SK-N-MC (cell line): ENCODE data around the gene ARSG.
"Not testable (repeated sequence)": the region's sequence is repeated elsewhere in the genome, so short reads cannot be mapped to it uniquely, and the experiment has no call there.

ENCODE experiments used
- DNase-seq: peaks from one replicate; pipeline ENCODE4 v3.0.0-alpha.2; 2011; ENCODE audit warnings: low read depth, low spot score
- H3K27ac ChIP-seq: fragments of 200-600 bp; sonication (generic); 2 replicates; pipeline ENCODE4 v1.5.1; 2016; ENCODE audit warnings: mixed run types
- H3K36me3 ChIP-seq: fragments of 200-600 bp; sonication (generic); 2 replicates; pipeline ENCODE4 v1.6.1; 2017; ENCODE audit warnings: antibody characterized with exemption, low read length, mixed read lengths; ENCODE audit not compliant: insufficient read depth
- H3K4me3 ChIP-seq: fragments of 200-600 bp; sonication (generic); 2 replicates; pipeline ENCODE4 v1.5.1; 2016
- H3K9ac ChIP-seq: fragments of 200-600 bp; sonication (generic); 2 replicates; pipeline ENCODE4 v1.8.0; 2017; ENCODE audit warnings: mixed run types, mixed read lengths; ENCODE audit not compliant: insufficient read length
- H3K9me3 ChIP-seq: fragments of 200-600 bp; sonication (generic); 2 replicates; pipeline ENCODE4 v1.6.1; 2017; ENCODE audit warnings: low read depth, mild to moderate bottlenecking, antibody characterized with exemption, low read length, moderate library complexity, mixed read lengths
- EZH2 ChIP-seq: fragments of 200-600 bp; sonication (generic); IDR thresholded peaks from one replicate; pipeline ENCODE4 v1.6.1; 2017; ENCODE audit warnings: antibody characterized with exemption
- FOXP2 ChIP-seq: optimal IDR thresholded peaks from 2 replicates; pipeline ENCODE3; 2011; ENCODE audit warnings: mild to moderate bottlenecking, moderate library complexity; ENCODE audit not compliant: insufficient read depth; ENCODE audit errors: extremely low read length, control extremely low read depth
- POLR2AphosphoS5 ChIP-seq: IDR thresholded peaks from 2 replicates; pipeline ENCODE4 v1.6.1; 2012; ENCODE audit warnings: mild to moderate bottlenecking, low read depth, low read length, borderline replicate concordance

Gene ARSG

DNA sequence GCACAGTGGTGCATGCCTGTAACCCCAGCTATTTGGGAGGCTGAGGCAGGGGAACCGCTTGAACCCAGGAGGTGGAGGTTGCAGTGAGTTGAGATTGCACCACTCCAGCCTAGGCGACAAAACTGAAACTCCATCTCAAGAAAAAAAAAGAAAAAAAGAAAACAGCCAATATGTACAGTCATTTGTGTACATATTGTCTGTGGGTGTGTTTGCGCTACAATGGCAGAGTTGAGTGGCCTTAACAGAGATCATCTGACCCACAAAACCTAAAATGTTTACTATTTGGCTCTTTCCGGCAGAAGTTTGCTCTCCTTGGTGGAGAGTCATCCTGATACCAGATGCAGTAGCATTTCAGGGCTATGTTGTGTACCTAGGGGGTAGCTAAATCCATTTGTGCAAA, 57.9 kb downstream of the ARSG start:
- Histone ChIP-seq H3K9me3 (no peaks in the 10 kb centered on the region), H3K27ac (no peak overlapping the region), H3K9ac (no peak overlapping the region), H3K4me3 (no peak overlapping the region), H3K36me3 (no peaks in the 10 kb centered on the region)
- TF ChIP-seq FOXP2 = no peak
- TF ChIP-seq POLR2AphosphoS5 = no peak
- no peak for TF ChIP-seq EZH2
- no peak for DNase-seq

DNA sequence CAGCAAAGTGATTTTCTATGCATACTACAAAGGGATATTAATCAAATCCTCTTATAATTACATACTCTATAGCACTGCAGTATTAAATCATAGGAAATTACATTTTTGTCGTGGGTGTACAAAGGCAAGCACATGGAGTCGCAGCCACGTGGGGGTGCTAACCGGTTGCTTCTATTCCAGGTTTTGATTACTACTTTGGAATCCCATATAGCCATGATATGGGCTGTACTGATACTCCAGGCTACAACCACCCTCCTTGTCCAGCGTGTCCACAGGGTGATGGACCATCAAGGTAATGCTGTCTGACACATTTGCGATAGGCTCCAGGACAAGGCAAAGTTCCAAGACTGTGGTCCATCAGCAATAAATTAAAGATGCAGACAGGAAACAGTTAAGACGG, 60.1 kb downstream of the ARSG start:
- Histone ChIP-seq H3K27ac (no peak overlapping the region), H3K9me3 (no peaks in the 10 kb centered on the region), H3K9ac (no peak overlapping the region), H3K4me3 (no peak overlapping the region), H3K36me3 (no peaks in the 10 kb centered on the region)
- no peak for DNase-seq
- TF ChIP-seq POLR2AphosphoS5 = no peak
- TF ChIP-seq FOXP2 = no peak
- TF ChIP-seq EZH2 = no peak

DNA sequence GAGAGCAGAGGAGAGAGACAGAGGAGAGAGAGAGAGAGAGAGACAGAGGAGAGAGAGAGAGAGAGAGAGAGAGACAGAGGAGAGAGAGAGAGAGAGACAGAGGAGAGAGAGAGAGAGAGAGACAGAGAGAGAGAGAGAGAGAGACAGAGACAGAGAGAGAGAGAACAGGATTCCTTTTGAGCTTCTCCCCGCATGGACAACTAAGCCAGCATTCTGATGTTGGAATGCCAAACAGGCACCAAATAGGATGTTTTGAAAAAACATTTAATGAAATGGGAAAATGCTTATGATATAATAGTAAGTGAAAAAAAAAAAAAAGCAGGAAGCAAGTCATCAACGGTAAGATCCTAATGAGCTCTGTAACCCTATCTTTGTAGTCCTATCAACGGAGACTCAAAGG, 60.7 kb downstream of the ARSG start:
- Histone ChIP-seq H3K9ac (no peak overlapping the region), H3K9me3 (no peaks in the 10 kb centered on the region), H3K36me3 (no peaks in the 10 kb centered on the region), H3K27ac (no peak overlapping the region), H3K4me3 (no peak overlapping the region)
- DNase-seq = no peak
- TF ChIP-seq POLR2AphosphoS5 = no peak
- no peak for TF ChIP-seq EZH2
- TF ChIP-seq FOXP2 = no peak

DNA sequence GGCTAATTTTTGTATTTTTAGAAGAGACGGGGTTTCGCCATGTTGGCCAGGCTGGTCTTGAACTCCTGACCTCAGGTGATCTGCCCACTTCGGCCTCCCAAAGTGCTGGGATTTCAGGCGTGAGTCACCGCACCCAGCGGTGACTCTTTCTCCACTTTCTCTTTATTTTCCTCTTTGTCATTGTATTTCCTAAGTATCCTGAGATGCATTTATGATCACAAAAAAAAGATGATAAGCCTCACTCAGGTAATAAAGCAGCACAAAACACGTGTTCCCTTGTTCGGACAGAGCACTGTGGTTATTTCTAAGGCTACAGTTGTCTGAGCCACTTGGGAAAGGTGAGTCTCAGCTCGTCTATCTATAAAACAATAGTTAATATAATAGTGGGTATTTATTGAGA, 61.4 kb downstream of the ARSG start:
- H3K9me3 ChIP-seq, H3K27ac ChIP-seq, H3K9ac ChIP-seq, DNase-seq, H3K36me3 ChIP-seq, H3K4me3 ChIP-seq: not testable (repeated sequence)

DNA sequence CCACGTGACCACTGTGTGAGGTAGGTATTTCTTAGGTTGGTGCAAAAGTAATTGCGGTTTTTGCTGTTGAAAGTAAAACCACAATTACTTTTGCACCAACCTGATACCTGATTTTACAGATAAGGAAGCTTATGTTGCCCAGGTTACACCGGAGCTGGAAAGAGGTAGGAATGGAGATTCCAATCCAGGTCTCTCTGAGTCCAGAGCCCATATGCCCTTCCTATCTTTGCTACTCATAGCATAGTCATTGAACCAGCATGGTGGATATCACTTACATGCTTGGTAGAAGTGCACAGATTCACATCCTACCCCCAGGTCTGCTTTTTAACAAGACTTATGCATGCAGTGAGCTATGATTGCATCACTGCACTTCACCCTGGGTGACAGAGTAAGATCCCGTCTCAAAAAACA, 61.8 kb downstream of the ARSG start:
- no peak for TF ChIP-seq EZH2
- TF ChIP-seq FOXP2 = no peak
- TF ChIP-seq POLR2AphosphoS5 = no peak
- H3K36me3 ChIP-seq = no peaks in the 10 kb centered on the region
- no peaks in the 10 kb centered on the region for H3K9me3 ChIP-seq
- DNase-seq = no peak
- H3K27ac ChIP-seq = no peak overlapping the region
- no peak overlapping the region for H3K9ac ChIP-seq
- no peak overlapping the region for H3K4me3 ChIP-seq

DNA sequence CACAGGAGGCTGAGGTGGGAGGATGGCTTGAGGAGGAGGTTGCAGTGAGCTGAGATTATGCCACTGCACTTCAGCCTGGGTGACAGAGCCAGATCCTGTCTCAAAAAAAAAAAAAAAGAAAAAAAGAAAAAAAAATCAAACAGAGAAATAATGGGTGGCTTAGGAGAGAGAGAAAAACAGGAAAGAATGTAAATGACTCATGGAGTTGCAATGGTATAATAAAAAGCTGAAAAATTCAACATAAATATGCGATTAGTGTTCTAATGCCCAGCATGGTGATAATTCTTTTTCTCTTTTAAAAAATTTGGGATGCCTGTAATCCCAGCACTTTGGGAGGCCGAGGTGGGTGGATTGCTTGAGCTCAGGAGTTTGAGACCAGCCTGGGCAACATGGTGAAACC, 63.0 kb downstream of the ARSG start:
- DNase-seq, H3K36me3 ChIP-seq, H3K9ac ChIP-seq, H3K27ac ChIP-seq, H3K4me3 ChIP-seq, H3K9me3 ChIP-seq: not testable (repeated sequence)

DNA sequence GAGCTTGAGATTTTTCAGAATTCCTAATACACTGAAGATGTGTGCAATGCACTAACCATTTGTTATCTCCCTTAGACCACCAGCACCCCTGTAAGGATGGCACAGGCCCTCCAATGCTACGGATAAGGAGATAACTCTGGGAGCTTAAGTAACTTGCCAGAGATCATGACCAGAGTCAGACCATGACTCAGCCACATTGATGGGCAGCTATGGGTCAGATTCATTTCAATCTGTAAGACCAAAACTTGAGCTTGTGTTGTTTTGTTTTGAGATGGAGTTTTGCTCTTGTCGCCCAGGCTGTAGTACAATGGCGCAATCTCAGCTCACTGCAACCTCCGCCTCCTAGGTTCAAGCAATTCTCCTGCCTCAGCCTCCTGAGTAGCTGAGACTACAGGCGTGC, 63.8 kb downstream of the ARSG start:
- H3K4me3 ChIP-seq, H3K27ac ChIP-seq, H3K9ac ChIP-seq, H3K9me3 ChIP-seq, DNase-seq, H3K36me3 ChIP-seq: not testable (repeated sequence)

DNA sequence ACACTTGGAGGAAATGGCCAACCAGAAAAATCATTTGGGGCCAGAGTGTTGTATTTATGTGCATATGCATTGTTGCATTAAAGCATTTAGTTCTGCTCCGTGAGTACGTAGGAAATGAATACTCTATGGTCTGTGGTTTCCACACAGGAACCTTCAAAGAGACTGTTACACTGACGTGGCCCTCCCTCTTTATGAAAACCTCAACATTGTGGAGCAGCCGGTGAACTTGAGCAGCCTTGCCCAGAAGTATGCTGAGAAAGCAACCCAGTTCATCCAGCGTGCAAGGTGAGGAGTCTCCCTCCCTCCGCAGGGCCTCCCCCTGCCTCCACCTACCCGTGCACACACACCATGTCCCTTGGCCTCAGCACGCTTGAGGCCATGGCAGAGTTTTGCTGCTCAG, 65.2 kb downstream of the ARSG start:
- no peak for TF ChIP-seq EZH2
- DNase-seq = no peak
- Histone ChIP-seq H3K9ac (no peak overlapping the region), H3K36me3 (no peaks in the 10 kb centered on the region), H3K9me3 (no peaks in the 10 kb centered on the region), H3K4me3 (no peak overlapping the region), H3K27ac (no peak overlapping the region)

DNA sequence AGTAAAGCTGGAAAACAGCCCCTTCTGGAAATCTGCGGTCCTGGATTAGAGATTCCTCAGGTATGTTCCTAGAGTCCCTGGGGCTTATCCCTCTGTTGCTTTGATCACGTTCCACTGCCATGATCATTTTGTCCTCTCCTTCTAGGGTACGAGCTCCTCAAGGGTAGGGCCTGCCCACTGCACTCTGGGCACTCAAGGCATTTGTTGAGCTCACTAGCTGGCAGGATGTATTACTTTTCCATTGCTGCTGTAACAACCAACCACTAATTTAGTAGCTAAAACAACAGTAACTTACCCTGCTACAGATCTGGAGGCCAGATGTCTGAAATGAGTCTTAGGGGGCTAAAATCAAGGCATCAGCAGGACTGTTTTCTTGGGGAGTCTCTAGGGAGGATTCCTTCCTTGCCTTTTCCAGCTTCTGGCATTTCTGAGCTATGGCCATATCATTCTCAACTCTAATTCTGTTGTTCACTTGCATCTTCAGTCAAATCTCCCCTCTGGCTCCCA, 65.7 kb downstream of the ARSG start:
- TF ChIP-seq EZH2 = no peak
- DNase-seq = no peak
- no peak overlapping the region for H3K9ac ChIP-seq
- no peaks in the 10 kb centered on the region for H3K9me3 ChIP-seq
- no peaks in the 10 kb centered on the region for H3K36me3 ChIP-seq
- no peak overlapping the region for H3K27ac ChIP-seq
- no peak overlapping the region for H3K4me3 ChIP-seq

DNA sequence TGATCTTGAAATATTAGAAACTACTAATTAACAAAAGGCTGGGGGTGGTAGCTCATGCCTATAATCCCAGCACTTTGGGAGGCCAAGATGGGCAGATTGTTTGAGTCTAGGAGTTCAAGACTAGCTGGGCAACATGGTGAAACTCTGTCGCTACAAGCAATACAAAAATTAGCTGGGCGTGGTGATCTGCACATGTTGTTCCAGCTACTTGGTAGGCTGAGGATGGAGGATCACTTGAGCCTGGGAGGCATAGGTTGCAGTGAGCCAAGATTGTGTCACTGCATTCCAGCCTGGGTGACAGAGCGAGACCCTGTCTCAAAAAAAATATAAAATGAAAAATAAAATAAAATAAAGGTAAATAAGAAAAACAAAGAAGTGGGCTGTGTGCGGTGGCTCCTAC, 66.6 kb downstream of the ARSG start:
- H3K27ac ChIP-seq = no peak overlapping the region
- H3K9me3 ChIP-seq = no peaks in the 10 kb centered on the region
- H3K4me3 ChIP-seq = no peak overlapping the region
- no peak for DNase-seq
- no peaks in the 10 kb centered on the region for H3K36me3 ChIP-seq
- no peak overlapping the region for H3K9ac ChIP-seq
- TF ChIP-seq EZH2 = no peak
